Stimulated activated CD8-positive, alpha-beta memory T cell treated with anti-CD3 and anti-CD28 coated beads, Interleukin-4, amount 100 ng/mL, for 24 hours (primary cell): ENCODE measurements around the gene RAB8A.

ENCODE experiments used
- DNase-seq: peaks from one replicate; pipeline ENCODE4 v3.0.0-alpha.2; 2020; ENCODE audit warnings: low read depth

Gene RAB8A

GRCh38 chr19:16111160-16111908 lies at the start of gene RAB8A:
Gene RAB8A, plus strand, starts transcription at chr19:16111889. Its CDS starts 13 bp downstream, at chr19:16111902.
- peak; percentile 98 for DNase-seq

DNA sequence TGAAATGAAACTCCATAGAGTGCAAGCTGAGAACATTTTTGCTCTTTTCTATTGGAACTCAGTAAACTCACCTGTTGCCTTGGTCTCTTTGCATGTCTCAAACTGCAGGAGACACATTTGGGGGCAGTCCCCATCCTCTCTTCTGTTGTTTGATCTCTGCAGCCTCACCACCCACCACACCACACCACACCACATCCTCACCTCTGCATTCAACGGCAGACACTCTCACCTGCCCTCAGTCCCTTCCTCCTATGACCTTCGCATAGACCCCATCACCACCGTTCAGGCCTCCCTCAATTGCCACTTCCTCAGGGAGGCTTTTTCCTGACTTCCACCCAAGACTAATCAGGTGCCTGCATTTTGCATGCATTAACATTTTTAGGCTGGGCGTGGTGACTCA lies 49.7 kb upstream of the RAB8A start:
- DNase-seq: no peak

GRCh38 chr19:16062789-16063188 lies 48.9 kb upstream of the RAB8A start:
- no peak for DNase-seq

GRCh38 chr19:16064209-16064889 lies 47.3 kb upstream of the RAB8A start:
- DNase-seq: no peak

GRCh38 chr19:16066611-16067104 lies 45.0 kb upstream of the RAB8A start:
- no peak for DNase-seq

GRCh38 chr19:16067205-16067938 lies 44.3 kb upstream of the RAB8A start:
- no peak for DNase-seq

GRCh38 chr19:16068696-16069259 lies 42.9 kb upstream of the RAB8A start:
- DNase-seq: no peak

- no peak for DNase-seq
These were observed 41.8 kb upstream of the RAB8A start for GRCh38 chr19:16069813-16070365.

DNA sequence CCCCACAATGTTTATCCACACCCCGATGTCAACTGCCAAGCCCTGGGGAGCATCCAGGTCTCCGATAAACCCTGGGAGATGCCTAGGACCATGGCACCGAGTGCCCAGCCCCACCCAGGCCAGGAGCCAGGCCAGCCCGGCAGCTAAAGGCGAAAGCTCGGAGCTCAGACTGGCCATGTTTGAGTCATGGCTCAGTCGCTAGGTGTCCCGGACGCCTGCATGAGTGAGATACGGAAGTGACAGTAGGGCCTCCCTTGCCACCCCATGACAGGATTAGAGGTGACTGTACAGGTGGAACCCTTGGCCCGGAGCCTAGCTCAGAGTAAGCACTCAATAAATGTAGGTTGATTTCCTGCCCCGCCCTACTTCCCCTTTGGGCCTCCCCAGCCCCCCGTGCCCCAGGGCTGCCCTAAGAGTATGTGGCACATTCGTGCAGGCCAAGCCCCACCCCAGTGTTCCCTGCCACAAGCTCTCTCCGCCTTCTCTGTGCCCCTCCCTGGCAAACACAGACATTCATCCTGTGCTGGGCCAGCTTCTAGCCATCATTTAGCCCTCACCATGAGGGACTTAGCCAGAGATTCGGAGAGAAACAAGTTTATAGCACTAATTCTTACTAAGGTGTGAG lies 41.2 kb upstream of the RAB8A start:
- DNase-seq: peak; percentile 53

DNA sequence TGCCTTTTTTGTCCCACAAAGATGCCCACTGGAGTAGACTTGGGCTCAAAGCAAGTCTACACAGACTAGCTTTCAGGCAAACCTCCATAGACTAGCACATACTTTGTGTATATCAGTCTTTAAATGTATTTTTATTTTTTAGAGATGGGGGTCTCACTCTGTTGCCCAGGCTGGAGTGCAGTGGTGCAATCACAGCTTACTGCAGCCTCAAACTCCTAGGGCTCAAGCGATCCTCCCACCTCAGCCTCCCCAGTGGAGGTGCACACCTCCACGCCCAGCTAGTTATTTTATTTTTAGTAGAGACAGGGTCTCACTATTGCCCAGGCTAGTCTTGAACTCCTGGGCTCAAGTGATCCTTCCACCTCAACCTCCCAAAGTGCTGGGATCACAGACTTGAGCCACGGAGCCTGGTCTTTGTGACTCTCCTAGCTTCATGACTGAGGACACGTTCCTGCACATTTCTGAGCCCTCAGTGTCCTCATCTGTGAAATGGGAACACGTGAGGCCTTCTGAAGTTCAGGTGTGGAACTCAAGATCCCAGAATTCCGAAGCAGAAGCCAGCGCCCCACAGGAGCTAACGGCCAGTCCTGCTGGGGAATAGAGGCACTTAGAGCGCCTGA lies 40.5 kb upstream of the RAB8A start:
- DNase-seq: no peak

GRCh38 chr19:16073481-16073880 lies 38.2 kb upstream of the RAB8A start:
- no peak for DNase-seq

GRCh38 chr19:16073988-16074387 lies 37.7 kb upstream of the RAB8A start:
- no peak for DNase-seq

- no peak for DNase-seq
These were observed 37.0 kb upstream of the RAB8A start for GRCh38 chr19:16074488-16075365.

GRCh38 chr19:16075430-16076153 lies 36.1 kb upstream of the RAB8A start:
- no peak for DNase-seq

DNA sequence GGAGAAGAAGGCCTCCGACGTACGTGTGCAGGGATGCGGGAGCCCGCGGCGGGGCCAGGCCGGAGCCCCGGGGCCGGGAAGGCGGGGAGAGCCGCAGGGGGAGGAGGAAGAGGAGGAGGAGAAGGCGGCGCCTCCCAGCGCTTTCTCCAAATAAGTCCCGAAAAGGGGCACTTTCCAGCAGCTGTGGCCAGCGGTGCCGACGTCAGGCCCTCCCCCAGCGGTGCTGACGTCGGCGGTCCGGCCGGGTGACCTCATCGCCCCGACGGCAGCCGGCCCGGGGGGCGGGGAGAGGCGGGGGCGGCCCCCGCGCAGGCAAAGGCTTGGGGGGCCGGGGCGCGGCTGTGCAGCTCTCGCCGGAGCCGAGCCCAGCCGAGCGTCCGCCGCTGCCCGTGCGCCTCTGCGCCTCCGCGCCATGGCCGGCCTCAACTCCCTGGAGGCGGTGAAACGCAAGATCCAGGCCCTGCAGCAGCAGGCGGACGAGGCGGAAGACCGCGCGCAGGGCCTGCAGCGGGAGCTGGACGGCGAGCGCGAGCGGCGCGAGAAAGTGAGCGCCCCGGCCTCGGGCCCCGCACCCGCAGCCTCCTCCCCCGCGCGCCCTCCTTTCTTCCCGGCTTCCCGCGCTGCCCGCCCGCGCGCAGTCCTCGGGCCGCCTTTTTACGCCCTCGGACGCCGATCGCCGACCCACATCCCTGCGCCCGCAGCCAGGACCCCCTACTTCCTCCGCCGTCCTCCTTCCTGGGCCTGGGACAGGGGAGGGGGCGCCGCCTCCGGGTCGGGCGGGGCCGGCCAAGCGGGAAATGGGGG lies 35.3 kb upstream of the RAB8A start, which contains the start of gene TPM4:
TSS of gene TPM4 (plus strand) at position 342 of the 804 bp plus-strand sequence. CDS start at position 413, 71 bp downstream.
- peak; percentile 76 for DNase-seq

- DNase-seq: no peak
These were observed 34.6 kb upstream of the RAB8A start for GRCh38 chr19:16076958-16077611.

- no peak for DNase-seq
These were observed 33.5 kb upstream of the RAB8A start for GRCh38 chr19:16077984-16078758.
